ENCODE data around the gene KIF3C. TPM values are rescaled to one million over a fixed set of nuclear protein-coding genes. Genes with fewer than 3 reads are reported as not detected.
"Not testable (repeated sequence)": the region's sequence is repeated elsewhere in the genome, so short reads cannot be mapped to it uniquely, and the experiment has no call there.

KIF3C gene
- total and polyA plus RNA-seq, 5 donors from 2014 or later = 0.07 to 6.6 (median 0.71) TPM

GRCh38 chr2:26008851-26009566 is 26.7 kb upstream of the KIF3C start:
- Mint-ChIP-seq H3K4me3 (no peak overlapping the region), H3K9me3 (peaks cover 0 to 4% (median 0%) of the 10 kb centered on the region in 7 donors), H3K4me1 (peaks cover 0 to 2% (median 0%) of the 10 kb centered on the region in 4 donors), H3K27me3 (no peaks in the 10 kb centered on the region), H3K36me3 (peaks cover 7% of the 10 kb centered on the region), H3K27ac (no peak overlapping the region)
- Histone ChIP-seq H3K4me3 (ENCODE audit: low read depth, low read length) (no peak overlapping the region), H3K36me3 (ENCODE audit: control insufficient read depth, insufficient read depth, low read length) (no peaks in the 10 kb centered on the region), H3K27me3 (ENCODE audit: control insufficient read depth, insufficient read depth, low read length) (no peaks in the 10 kb centered on the region), H3K27ac (ENCODE audit: insufficient read depth, low read length, poor library complexity, severe bottlenecking) (no peak overlapping the region), H3K4me1 (ENCODE audit: control insufficient read depth, insufficient read depth, low read length, poor library complexity, severe bottlenecking) (no peaks in the 10 kb centered on the region), H3K9me3 (ENCODE audit: control insufficient read depth in 2 of 2, low read length in 2 of 2) (no peaks in the 10 kb centered on the region)
- ATAC-seq (ENCODE audit: low read depth in 2 of 2) = peak; percentile 31 to 53
- peak in 1 of 3 donors; percentile 32 for DNase-seq

GRCh38 chr2:26008095-26008494 is 25.8 kb upstream of the KIF3C start:
- ATAC-seq (ENCODE audit: low read depth in 2 of 2) = no peak
- DNase-seq = no peak
- Histone ChIP-seq H3K27me3 (ENCODE audit: control insufficient read depth, insufficient read depth, low read length) (no peaks in the 10 kb centered on the region), H3K9me3 (ENCODE audit: control insufficient read depth in 2 of 2, low read length in 2 of 2) (no peaks in the 10 kb centered on the region), H3K36me3 (ENCODE audit: control insufficient read depth, insufficient read depth, low read length) (no peaks in the 10 kb centered on the region), H3K27ac (ENCODE audit: insufficient read depth, low read length, poor library complexity, severe bottlenecking) (no peak overlapping the region), H3K4me3 (ENCODE audit: low read depth, low read length) (no peak overlapping the region), H3K4me1 (ENCODE audit: control insufficient read depth, insufficient read depth, low read length, poor library complexity, severe bottlenecking) (no peaks in the 10 kb centered on the region)
- H3K36me3 Mint-ChIP-seq = peaks cover 7% of the 10 kb centered on the region
- H3K27ac Mint-ChIP-seq = no peak overlapping the region
- H3K27me3 Mint-ChIP-seq = no peaks in the 10 kb centered on the region
- peaks cover 0 to 4% (median 0%) of the 10 kb centered on the region in 7 donors for H3K9me3 Mint-ChIP-seq
- peaks cover 0 to 2% (median 0%) of the 10 kb centered on the region in 4 donors for H3K4me1 Mint-ChIP-seq
- no peak overlapping the region for H3K4me3 Mint-ChIP-seq

- no peak overlapping the region for H3K27ac ChIP-seq (ENCODE audit: insufficient read depth, low read length, poor library complexity, severe bottlenecking)
- Mint-ChIP-seq H3K27me3 (peaks cover 8% of the 10 kb centered on the region), H3K4me1 (peaks cover 0 to 2% (median 0%) of the 10 kb centered on the region in 4 donors), H3K4me3 (no peak overlapping the region), H3K36me3 (no peaks in the 10 kb centered on the region), H3K9me3 (no peaks in the 10 kb centered on the region), H3K27ac (no peak overlapping the region)
- ATAC-seq (ENCODE audit: low read depth in 2 of 2) (no peak), DNase-seq (no peak)
- H3K36me3 ChIP-seq (ENCODE audit: control insufficient read depth, insufficient read depth, low read length) = no peaks in the 10 kb centered on the region
- no peak overlapping the region for H3K4me3 ChIP-seq (ENCODE audit: low read depth, low read length)
- H3K4me1 ChIP-seq (ENCODE audit: control insufficient read depth, insufficient read depth, low read length, poor library complexity, severe bottlenecking) = no peaks in the 10 kb centered on the region
- H3K9me3 ChIP-seq (ENCODE audit: control insufficient read depth in 2 of 2, low read length in 2 of 2) = no peaks in the 10 kb centered on the region
- H3K27me3 ChIP-seq (ENCODE audit: control insufficient read depth, insufficient read depth, low read length) = no peaks in the 10 kb centered on the region
Measured at GRCh38 chr2:26002632-26003310, 20.5 kb upstream of the KIF3C start.

- Histone ChIP-seq H3K36me3 (ENCODE audit: control insufficient read depth, insufficient read depth, low read length) (no peaks in the 10 kb centered on the region), H3K27me3 (ENCODE audit: control insufficient read depth, insufficient read depth, low read length) (no peaks in the 10 kb centered on the region), H3K4me3 (ENCODE audit: low read depth, low read length) (no peak overlapping the region), H3K9me3 (ENCODE audit: control insufficient read depth in 2 of 2, low read length in 2 of 2) (no peaks in the 10 kb centered on the region), H3K27ac (ENCODE audit: insufficient read depth, low read length, poor library complexity, severe bottlenecking) (no peak overlapping the region), H3K4me1 (ENCODE audit: control insufficient read depth, insufficient read depth, low read length, poor library complexity, severe bottlenecking) (no peaks in the 10 kb centered on the region)
- Mint-ChIP-seq H3K36me3 (no peaks in the 10 kb centered on the region), H3K27ac (no peak overlapping the region), H3K4me1 (peaks cover 0 to 2% (median 0%) of the 10 kb centered on the region in 4 donors), H3K27me3 (peaks cover 11% of the 10 kb centered on the region), H3K4me3 (no peak overlapping the region), H3K9me3 (no peaks in the 10 kb centered on the region)
- ATAC-seq (ENCODE audit: low read depth in 2 of 2) = no peak
- DNase-seq = no peak
Measured at GRCh38 chr2:26001743-26002351, 19.6 kb upstream of the KIF3C start.

- Histone ChIP-seq H3K27ac (ENCODE audit: insufficient read depth, low read length, poor library complexity, severe bottlenecking) (no peak overlapping the region), H3K4me1 (ENCODE audit: control insufficient read depth, insufficient read depth, low read length, poor library complexity, severe bottlenecking) (no peaks in the 10 kb centered on the region), H3K27me3 (ENCODE audit: control insufficient read depth, insufficient read depth, low read length) (no peaks in the 10 kb centered on the region), H3K4me3 (ENCODE audit: low read depth, low read length) (no peak overlapping the region), H3K9me3 (ENCODE audit: control insufficient read depth in 2 of 2, low read length in 2 of 2) (no peaks in the 10 kb centered on the region), H3K36me3 (ENCODE audit: control insufficient read depth, insufficient read depth, low read length) (no peaks in the 10 kb centered on the region)
- H3K4me3 Mint-ChIP-seq = no peak overlapping the region
- H3K27ac Mint-ChIP-seq = no peak overlapping the region
- H3K27me3 Mint-ChIP-seq = peaks cover 19% of the 10 kb centered on the region
- ATAC-seq (ENCODE audit: low read depth in 2 of 2) (no peak), DNase-seq (no peak)
- peaks cover 0 to 2% (median 0%) of the 10 kb centered on the region in 4 donors for H3K4me1 Mint-ChIP-seq
- H3K9me3 Mint-ChIP-seq = no peaks in the 10 kb centered on the region
- H3K36me3 Mint-ChIP-seq = no peaks in the 10 kb centered on the region
Measured at GRCh38 chr2:26000561-26001082, 18.3 kb upstream of the KIF3C start.

GRCh38 chr2:25999406-25999805 is 17.1 kb upstream of the KIF3C start:
- not testable (repeated sequence) for H3K4me3 ChIP-seq (ENCODE audit: low read depth, low read length); H3K27ac Mint-ChIP-seq; H3K36me3 ChIP-seq (ENCODE audit: control insufficient read depth, insufficient read depth, low read length); H3K4me1 Mint-ChIP-seq; H3K27me3 ChIP-seq (ENCODE audit: control insufficient read depth, insufficient read depth, low read length); H3K9me3 Mint-ChIP-seq; H3K9me3 ChIP-seq (ENCODE audit: control insufficient read depth in 2 of 2, low read length in 2 of 2); H3K27ac ChIP-seq (ENCODE audit: insufficient read depth, low read length, poor library complexity, severe bottlenecking); DNase-seq; ATAC-seq (ENCODE audit: low read depth in 2 of 2); H3K36me3 Mint-ChIP-seq; H3K4me3 Mint-ChIP-seq; H3K4me1 ChIP-seq (ENCODE audit: control insufficient read depth, insufficient read depth, low read length, poor library complexity, severe bottlenecking)
- H3K27me3 Mint-ChIP-seq = peaks cover 22% of the 10 kb centered on the region

- H3K27ac ChIP-seq (ENCODE audit: insufficient read depth, low read length, poor library complexity, severe bottlenecking); H3K9me3 ChIP-seq (ENCODE audit: control insufficient read depth in 2 of 2, low read length in 2 of 2); DNase-seq; H3K4me1 Mint-ChIP-seq; H3K27ac Mint-ChIP-seq; ATAC-seq (ENCODE audit: low read depth in 2 of 2); H3K9me3 Mint-ChIP-seq; H3K4me1 ChIP-seq (ENCODE audit: control insufficient read depth, insufficient read depth, low read length, poor library complexity, severe bottlenecking); H3K4me3 Mint-ChIP-seq; H3K36me3 ChIP-seq (ENCODE audit: control insufficient read depth, insufficient read depth, low read length); H3K27me3 ChIP-seq (ENCODE audit: control insufficient read depth, insufficient read depth, low read length); H3K36me3 Mint-ChIP-seq; H3K4me3 ChIP-seq (ENCODE audit: low read depth, low read length): not testable (repeated sequence)
- H3K27me3 Mint-ChIP-seq = peaks cover 23% of the 10 kb centered on the region
Measured at GRCh38 chr2:25998816-25999383, 16.6 kb upstream of the KIF3C start.

Data from CD4-positive, CD25-positive, alpha-beta regulatory T cell (primary cell).